Esophagus squamous epithelium (tissue), 5 donors: ENCODE measurements around the gene PLBD2. TPM values are rescaled to one million over a fixed set of nuclear protein-coding genes. Genes with fewer than 3 reads are reported as not detected.

Experiments
- DNase-seq: peaks from one replicate; lab custom pipeline; 2025; lab: John Stamatoyannopoulos, UW
- H3K27ac ChIP-seq, 4 donors: fragments of 200-600 bp; sonication (generic); one replicate each; pipeline ENCODE4 v1.5.1; 2016 to 2019; ENCODE audit warnings: mild to moderate bottlenecking in 1 of 4
- H3K27me3 ChIP-seq, 4 donors: fragments of 200-600 bp; sonication (generic); 1 replicate in 3 of 4; 2 replicates in 1 of 4; pipeline versions ENCODE4 v1.5.1 to v1.6.0; 2017 to 2021; ENCODE audit warnings: antibody characterized with exemption in 1 of 4
- H3K36me3 ChIP-seq, 3 donors: fragments of 200-600 bp; sonication (generic); one replicate each; pipeline ENCODE4 v1.5.1; 2016 to 2019
- H3K4me1 ChIP-seq, 3 donors: fragments of 200-600 bp; sonication (generic); one replicate each; pipeline ENCODE4 v1.5.1; 2017 to 2019
- H3K4me3 ChIP-seq, 4 donors: fragments of 200-600 bp; sonication (generic); 1 replicate in 3 of 4; 2 replicates in 1 of 4; pipeline ENCODE4 v1.5.1; 2016 to 2019; ENCODE audit warnings: mild to moderate bottlenecking in 2 of 4, moderate library complexity in 1 of 4
- H3K9me3 ChIP-seq, 3 donors: fragments of 200-600 bp; sonication (generic); one replicate each; pipeline ENCODE4 v1.5.1; 2016 to 2019
- POLR2A ChIP-seq, 4 donors: fragments of 450-650 bp; IDR thresholded peaks; one replicate each; pipeline ENCODE4 v1.6.1; 2017; ENCODE audit warnings: antibody characterized with exemption in 4 of 4, mild to moderate bottlenecking in 4 of 4, moderate library complexity in 3 of 4
- WGBS, 2 donors: methylation state at CpG; one replicate each; pipeline ENCODE4 v1.1.5; 2018; 5-methylcytosine and 5-hydroxymethylcytosine counted together
- intact Hi-C: fragments of 100-400 bp; cut with DNase I; formaldehyde crosslinking; loops from one replicate; pipeline ENCODE4 v1.15.0; 2022
- total RNA-seq, 4 donors: library from RNA; depleted of rRNA; stranded (reverse); fragments of >200 nt; gene quantifications; one replicate each; pipeline ENCODE4 v1.1.0, GENCODE V29; 2016
- TF ChIP-seq, protein P1 (sequence below), 6 experiments: fragments of 450-650 bp in 4 of 6; fragments of 200-600 bp in 2 of 6; sonication (generic) in 2 of 6; IDR thresholded peaks; one replicate each; pipeline ENCODE4 v1.5.1; 2016 to 2019; ENCODE audit warnings: antibody characterized with exemption in 6 of 6, mild to moderate bottlenecking in 4 of 6, moderate library complexity in 4 of 6
- donor health status: DM: yes; HTN: yes; CAD: no.

Gene PLBD2
- total RNA-seq, 4 donors from 2014 or later, result 14.3 to 22.0 (median 17.1) TPM

DNA sequence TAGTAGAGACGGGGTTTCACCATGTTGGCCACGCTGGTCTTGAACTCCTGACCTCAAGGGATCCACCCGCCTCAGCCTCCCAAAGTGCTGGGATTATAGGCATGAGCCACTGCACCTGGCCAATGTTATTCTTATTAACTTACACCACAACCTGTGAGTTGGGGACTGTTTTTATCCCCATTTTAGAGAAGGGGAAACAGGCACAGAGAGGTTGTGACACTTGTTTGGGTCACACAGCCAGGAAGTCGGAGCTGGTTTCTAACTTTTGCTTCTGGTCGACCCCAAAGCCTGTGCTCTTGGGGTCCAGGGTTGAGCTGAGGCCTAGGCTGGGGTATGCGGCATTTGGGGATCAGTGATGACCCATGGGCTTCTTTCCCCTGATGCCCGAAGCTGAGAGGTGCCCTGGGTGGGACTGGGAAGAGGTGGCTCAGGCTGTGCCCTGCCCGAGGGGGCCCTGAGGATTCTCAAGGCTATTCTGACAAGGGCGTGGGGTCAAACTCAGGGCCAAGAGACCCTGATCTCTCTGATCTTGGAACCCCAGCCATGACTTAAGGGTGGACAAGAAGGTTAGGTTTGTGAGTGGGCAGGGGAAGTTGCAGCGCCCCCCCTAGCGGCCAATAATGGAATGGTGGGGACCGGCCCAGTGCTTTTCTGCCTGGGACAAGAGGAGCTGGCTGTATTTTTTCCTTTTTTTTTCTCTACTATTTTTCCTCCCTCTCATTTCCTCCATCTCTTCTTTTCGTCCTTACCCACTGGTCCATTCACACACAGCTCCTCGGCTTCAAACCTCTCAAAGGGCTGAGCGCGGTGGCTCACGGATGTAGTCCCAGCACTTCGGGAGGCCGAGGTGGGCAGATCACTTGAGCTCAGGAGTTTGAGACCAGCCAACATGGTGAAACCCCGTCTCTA, 66.8 kb downstream of the PLBD2 start:
- H3K36me3 ChIP-seq, result no peaks in the 10 kb centered on the region
- H3K9me3 ChIP-seq, result no peaks in the 10 kb centered on the region
- peaks cover 8 to 24% (median 8%) of the 10 kb centered on the region in 3 donors for H3K4me1 ChIP-seq
- no peak for DNase-seq
- intact Hi-C loops, result loop anchor here (10.0 kb wide), 1 partner anchor 220 kb away; no protein-coding TSS in a partner anchor
- no peak overlapping the region for H3K4me3 ChIP-seq
- no peak overlapping the region for H3K27ac ChIP-seq
- WGBS, 2 donors, result 40 to 65% methylated on average over 8 to 14 of the region's 20 CpGs
- H3K27me3 ChIP-seq, result peaks cover 0 to 38% (median 0%) of the 10 kb centered on the region in 4 donors
- no peak for TF ChIP-seq POLR2A (IDR thresholded peaks at IDR 0.05)
- TF ChIP-seq, protein P1, sequence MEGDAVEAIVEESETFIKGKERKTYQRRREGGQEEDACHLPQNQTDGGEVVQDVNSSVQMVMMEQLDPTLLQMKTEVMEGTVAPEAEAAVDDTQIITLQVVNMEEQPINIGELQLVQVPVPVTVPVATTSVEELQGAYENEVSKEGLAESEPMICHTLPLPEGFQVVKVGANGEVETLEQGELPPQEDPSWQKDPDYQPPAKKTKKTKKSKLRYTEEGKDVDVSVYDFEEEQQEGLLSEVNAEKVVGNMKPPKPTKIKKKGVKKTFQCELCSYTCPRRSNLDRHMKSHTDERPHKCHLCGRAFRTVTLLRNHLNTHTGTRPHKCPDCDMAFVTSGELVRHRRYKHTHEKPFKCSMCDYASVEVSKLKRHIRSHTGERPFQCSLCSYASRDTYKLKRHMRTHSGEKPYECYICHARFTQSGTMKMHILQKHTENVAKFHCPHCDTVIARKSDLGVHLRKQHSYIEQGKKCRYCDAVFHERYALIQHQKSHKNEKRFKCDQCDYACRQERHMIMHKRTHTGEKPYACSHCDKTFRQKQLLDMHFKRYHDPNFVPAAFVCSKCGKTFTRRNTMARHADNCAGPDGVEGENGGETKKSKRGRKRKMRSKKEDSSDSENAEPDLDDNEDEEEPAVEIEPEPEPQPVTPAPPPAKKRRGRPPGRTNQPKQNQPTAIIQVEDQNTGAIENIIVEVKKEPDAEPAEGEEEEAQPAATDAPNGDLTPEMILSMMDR (IDR thresholded peaks at IDR 0.05), result peak; percentile 59 to 86 (median 74)

DNA sequence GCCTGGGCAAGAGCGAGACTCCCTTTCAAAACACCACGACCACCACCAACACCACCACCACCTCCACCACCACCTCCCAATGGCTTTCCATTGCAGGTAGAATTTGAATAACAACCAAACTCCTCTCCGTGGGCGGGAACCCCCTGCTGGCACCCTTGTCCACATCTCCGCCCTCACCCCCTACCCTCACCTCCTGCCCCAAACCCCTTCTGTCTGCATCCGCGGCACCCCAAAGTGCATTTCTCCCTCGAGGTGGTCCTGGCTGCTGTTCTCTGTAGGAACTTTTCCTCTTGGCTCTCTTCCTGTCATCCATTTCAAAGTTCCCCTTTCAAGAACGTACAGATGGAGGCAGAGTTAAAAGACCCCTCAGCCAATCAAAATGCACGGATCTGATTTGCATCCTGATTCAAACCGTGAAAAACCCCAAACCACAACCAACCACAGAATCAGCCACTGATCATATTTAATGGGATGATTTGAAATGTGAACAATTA, 67.6 kb downstream of the PLBD2 start:
- H3K27ac ChIP-seq, result no peak overlapping the region
- no peak for DNase-seq
- intact Hi-C loops, result loop anchor here (10.0 kb wide), 1 partner anchor 221 kb away; no protein-coding TSS in a partner anchor
- no peaks in the 10 kb centered on the region for H3K9me3 ChIP-seq
- H3K4me3 ChIP-seq, result no peak overlapping the region
- H3K4me1 ChIP-seq, result peaks cover 8 to 24% (median 8%) of the 10 kb centered on the region in 3 donors
- peaks cover 0 to 38% (median 0%) of the 10 kb centered on the region in 4 donors for H3K27me3 ChIP-seq
- WGBS, 2 donors, result 33 to 37% methylated on average over 11 of the region's 11 CpGs
- TF ChIP-seq, protein P1 (IDR thresholded peaks at IDR 0.05), result no peak
- no peak for TF ChIP-seq POLR2A (IDR thresholded peaks at IDR 0.05)
- H3K36me3 ChIP-seq, result no peaks in the 10 kb centered on the region

DNA sequence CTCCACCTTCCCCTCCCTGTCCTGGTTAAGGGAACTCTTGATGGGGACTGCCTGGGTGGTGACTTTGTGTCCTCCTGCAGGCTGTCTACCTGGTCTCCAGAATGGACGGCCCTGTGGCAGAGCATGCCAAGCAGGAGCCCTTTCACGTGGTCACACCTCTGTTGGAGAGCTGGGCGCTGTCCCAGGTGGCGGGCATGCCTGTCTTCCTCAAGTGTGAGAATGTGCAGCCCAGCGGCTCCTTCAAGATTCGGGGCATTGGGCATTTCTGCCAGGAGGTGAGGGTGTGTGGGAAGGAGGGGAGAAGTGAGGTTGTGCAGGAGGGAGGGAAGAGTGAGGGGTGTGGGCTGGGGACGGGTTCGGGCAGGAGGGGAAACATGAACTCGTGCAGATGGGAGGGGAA, 69.5 kb downstream of the PLBD2 start:
- WGBS, 2 donors, result 22 to 25% methylated on average over 3 to 4 of the region's 9 CpGs
- H3K27ac ChIP-seq, result no peak overlapping the region
- peaks cover 0 to 38% (median 0%) of the 10 kb centered on the region in 4 donors for H3K27me3 ChIP-seq
- peaks cover under 1 to 5% (median 2%) of the 10 kb centered on the region in 3 donors for H3K4me1 ChIP-seq
- no peak for DNase-seq
- no peaks in the 10 kb centered on the region for H3K9me3 ChIP-seq
- H3K4me3 ChIP-seq, result no peak overlapping the region
- H3K36me3 ChIP-seq, result no peaks in the 10 kb centered on the region
- TF ChIP-seq, protein P1 (IDR thresholded peaks at IDR 0.05), result no peak
- TF ChIP-seq POLR2A (IDR thresholded peaks at IDR 0.05), result no peak
- intact Hi-C loops, result loop anchor here (10.0 kb wide), 1 partner anchor 223 kb away; no protein-coding TSS in a partner anchor

DNA sequence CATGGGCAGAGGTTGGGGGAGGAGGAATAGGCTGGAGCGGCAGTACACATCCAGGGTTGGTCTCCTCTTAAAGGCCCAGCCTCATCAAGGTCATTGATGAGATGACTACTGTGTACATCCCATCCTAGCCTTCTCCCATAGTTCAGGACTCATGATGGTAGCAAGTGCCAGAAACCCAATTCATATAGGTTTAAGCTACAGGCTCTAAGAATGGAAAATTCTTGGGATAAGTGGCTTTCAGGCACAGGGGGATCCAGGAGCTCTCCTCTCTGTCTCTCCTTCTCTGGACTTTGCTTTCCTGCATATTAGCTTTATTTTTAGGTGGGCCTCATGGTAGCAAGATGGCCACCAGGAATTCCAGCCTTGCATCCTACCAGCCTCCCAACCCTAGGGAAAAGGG, 70.1 kb downstream of the PLBD2 start:
- 14 to 57% methylated on average over 1 of the region's 1 CpG for WGBS, 2 donors
- TF ChIP-seq, protein P1 (IDR thresholded peaks at IDR 0.05), result no peak
- TF ChIP-seq POLR2A (IDR thresholded peaks at IDR 0.05), result no peak
- H3K4me1 ChIP-seq, result no peaks in the 10 kb centered on the region
- no peak for DNase-seq
- peaks cover 0 to 38% (median 0%) of the 10 kb centered on the region in 4 donors for H3K27me3 ChIP-seq
- intact Hi-C loops, result loop anchor here (10.0 kb wide), 1 partner anchor 224 kb away; no protein-coding TSS in a partner anchor
- H3K4me3 ChIP-seq, result no peak overlapping the region
- H3K36me3 ChIP-seq, result no peaks in the 10 kb centered on the region
- H3K9me3 ChIP-seq, result no peaks in the 10 kb centered on the region
- no peak overlapping the region for H3K27ac ChIP-seq

DNA sequence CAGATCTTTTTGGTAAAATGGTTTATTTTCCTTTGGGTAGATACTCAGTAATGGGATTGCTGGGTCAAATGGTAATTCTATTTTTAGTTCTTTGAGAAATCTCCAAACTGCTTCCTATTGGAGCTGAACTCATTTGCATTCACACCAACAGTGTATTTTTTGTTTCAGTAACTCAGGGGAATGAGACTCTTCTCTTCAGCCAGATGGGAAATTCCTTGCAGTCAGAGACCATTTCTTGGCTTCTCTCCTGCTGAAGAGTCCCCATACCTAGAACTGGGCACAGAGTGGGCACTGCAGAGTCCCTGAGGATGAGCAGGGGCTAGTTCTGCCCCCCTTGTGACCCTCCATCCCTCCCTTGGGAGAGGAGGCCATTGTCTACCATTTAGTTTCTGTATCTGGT, 74.6 kb downstream of the PLBD2 start:
- Histone ChIP-seq H3K4me3 (no peak overlapping the region), H3K9me3 (no peaks in the 10 kb centered on the region), H3K27ac (no peak overlapping the region), H3K4me1 (no peaks in the 10 kb centered on the region), H3K36me3 (no peaks in the 10 kb centered on the region), H3K27me3 (peaks cover 0 to 26% (median 0%) of the 10 kb centered on the region in 4 donors)
- intact Hi-C loops, result no loop called here
- TF ChIP-seq, protein P1 (IDR thresholded peaks at IDR 0.05), result no peak
- no peak for TF ChIP-seq POLR2A (IDR thresholded peaks at IDR 0.05)
- DNase-seq, result no peak
